ENCODE measurements around the gene VMAC.

DNA sequence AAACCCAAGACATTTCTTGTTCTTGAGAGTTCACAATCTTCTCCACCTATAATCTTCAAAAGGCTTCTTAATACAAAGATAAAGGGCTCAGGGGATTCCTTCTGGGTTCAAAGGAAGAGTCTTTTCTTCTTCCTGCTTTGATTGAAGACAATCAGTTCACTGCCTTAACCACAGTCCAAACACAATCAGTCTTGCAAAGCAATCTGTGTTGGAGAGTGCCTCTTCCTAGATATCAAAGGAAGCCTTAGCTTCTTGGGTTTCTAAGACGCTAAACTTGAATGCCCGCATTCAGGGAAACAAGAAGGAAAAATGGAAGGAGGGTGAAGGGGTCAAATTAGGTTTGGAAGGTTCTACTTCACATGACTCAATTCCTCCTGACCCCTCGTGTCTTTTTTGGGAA is 46.1 kb downstream of the VMAC start:
- TF ChIP-seq CBX5 (IDR thresholded peaks at IDR 0.05; ENCODE audit: low read depth, low read length) (no peak), TEAD4 (IDR thresholded peaks at IDR 0.05; ENCODE audit: low read depth, low read length) (no peak), POLR2A (IDR thresholded peaks at IDR 0.05; ENCODE audit: control extremely low read depth in 1 of 2, low read depth in 2 of 2, low read length in 2 of 2) (no peak), PHF8 (conservative IDR thresholded peaks at IDR 0.05; ENCODE audit: low read depth, low read length) (no peak)
- TF ChIP-seq, protein P1, sequence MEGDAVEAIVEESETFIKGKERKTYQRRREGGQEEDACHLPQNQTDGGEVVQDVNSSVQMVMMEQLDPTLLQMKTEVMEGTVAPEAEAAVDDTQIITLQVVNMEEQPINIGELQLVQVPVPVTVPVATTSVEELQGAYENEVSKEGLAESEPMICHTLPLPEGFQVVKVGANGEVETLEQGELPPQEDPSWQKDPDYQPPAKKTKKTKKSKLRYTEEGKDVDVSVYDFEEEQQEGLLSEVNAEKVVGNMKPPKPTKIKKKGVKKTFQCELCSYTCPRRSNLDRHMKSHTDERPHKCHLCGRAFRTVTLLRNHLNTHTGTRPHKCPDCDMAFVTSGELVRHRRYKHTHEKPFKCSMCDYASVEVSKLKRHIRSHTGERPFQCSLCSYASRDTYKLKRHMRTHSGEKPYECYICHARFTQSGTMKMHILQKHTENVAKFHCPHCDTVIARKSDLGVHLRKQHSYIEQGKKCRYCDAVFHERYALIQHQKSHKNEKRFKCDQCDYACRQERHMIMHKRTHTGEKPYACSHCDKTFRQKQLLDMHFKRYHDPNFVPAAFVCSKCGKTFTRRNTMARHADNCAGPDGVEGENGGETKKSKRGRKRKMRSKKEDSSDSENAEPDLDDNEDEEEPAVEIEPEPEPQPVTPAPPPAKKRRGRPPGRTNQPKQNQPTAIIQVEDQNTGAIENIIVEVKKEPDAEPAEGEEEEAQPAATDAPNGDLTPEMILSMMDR (IDR thresholded peaks at IDR 0.05; ENCODE audit: control extremely low read depth in 1 of 3, insufficient read depth in 1 of 3, low read depth in 1 of 3, low read length in 3 of 3) = no peak
